ENCODE measurements around the gene CPVL.

The CPVL gene

DNA sequence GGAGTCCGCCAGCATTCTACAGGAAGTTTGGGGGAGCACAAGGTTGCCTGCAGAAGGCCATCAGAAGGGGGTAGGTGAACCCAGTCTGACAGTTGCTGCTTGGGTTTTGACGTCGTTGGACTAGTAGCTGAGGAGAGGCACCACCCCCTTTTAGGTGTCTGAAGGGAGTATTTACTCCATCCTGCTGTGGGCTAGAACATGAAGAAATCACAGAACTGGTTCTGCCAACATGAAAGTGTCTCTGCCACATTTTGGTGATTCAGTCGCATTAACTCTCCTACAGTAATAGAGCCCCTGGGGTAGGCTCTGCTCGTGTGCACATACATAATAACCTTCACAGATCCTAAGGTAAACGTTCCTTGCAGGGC is 187.4 kb downstream of the CPVL start:
- TF ChIP-seq, protein P1, sequence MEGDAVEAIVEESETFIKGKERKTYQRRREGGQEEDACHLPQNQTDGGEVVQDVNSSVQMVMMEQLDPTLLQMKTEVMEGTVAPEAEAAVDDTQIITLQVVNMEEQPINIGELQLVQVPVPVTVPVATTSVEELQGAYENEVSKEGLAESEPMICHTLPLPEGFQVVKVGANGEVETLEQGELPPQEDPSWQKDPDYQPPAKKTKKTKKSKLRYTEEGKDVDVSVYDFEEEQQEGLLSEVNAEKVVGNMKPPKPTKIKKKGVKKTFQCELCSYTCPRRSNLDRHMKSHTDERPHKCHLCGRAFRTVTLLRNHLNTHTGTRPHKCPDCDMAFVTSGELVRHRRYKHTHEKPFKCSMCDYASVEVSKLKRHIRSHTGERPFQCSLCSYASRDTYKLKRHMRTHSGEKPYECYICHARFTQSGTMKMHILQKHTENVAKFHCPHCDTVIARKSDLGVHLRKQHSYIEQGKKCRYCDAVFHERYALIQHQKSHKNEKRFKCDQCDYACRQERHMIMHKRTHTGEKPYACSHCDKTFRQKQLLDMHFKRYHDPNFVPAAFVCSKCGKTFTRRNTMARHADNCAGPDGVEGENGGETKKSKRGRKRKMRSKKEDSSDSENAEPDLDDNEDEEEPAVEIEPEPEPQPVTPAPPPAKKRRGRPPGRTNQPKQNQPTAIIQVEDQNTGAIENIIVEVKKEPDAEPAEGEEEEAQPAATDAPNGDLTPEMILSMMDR (IDR thresholded peaks at IDR 0.05; ENCODE audit: low read depth, low read length): no peak
- no peak for TF ChIP-seq EZH2phosphoT487 (IDR thresholded peaks at IDR 0.05; ENCODE audit: low read depth)
- H3K27me3 ChIP-seq (ENCODE audit: low read depth, low read length): peaks cover 8% of the 10 kb centered on the region; the same call in 1 of the 2 replicates

DNA sequence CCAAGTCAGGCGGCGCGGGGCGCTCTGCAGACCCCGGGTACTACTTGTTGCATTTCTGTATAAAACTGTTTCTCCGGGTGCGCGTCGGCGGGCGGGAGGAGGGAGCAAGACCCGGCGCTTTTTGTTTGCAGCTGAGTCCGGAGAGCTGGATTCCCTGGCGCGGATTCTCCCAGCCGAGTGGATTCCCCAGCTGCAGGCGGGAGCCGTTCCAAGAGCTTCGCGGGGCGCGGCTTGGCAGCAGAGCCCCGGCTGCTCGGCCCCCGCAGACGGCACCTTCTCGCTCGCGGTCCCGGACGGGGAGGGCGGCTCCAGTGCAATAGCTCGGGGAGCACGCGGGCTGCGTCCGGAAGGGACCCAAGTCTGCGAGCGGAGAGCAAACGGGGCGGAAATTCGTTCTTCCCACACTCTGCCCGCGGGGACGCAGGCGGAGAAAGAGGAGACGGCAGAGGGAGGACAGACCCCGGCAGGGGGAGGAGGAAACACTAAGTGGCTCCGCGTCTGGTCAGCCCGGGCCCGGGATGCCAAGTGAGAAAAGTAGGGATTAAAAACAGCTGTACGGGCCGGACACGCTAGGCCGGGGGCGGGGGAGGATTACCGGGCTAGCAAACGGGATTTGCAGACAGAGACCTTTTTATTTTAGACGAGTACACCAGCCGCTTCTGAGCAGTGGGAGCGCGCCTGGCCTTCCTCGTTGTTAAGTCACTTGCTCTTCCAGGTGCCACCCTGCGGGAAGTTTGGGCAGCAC is 187.9 kb downstream of the CPVL start, which contains the start of gene TRIL:
Gene TRIL (minus strand): TSS at position 96 of the 745 bp plus-strand sequence. CDS start 284 bp downstream, outside the sequence.
- no peaks in the 10 kb centered on the region for H3K79me2 ChIP-seq (ENCODE audit: low read length)
- no peak within 1 kb of the TSS for H3K4me3 ChIP-seq (ENCODE audit: low read length)
- H3K4me1 ChIP-seq (ENCODE audit: low read length): no peaks in the 10 kb centered on the region
- TF ChIP-seq, protein P1 (IDR thresholded peaks at IDR 0.05; ENCODE audit: low read depth, low read length): no peak
- TF ChIP-seq EZH2phosphoT487 (IDR thresholded peaks at IDR 0.05; ENCODE audit: low read depth): no peak
- H3K9ac ChIP-seq (ENCODE audit: low read length): no peak within 1 kb of the TSS
- no peak within 1 kb of the TSS for H3K4me2 ChIP-seq (ENCODE audit: low read length)
- no peaks in the 10 kb centered on the region for H3K36me3 ChIP-seq (replicated peaks; ENCODE audit: low read depth, low read length)
- no peak within 1 kb of the TSS for H3K27ac ChIP-seq (ENCODE audit: low read length)
- H4K20me1 ChIP-seq (ENCODE audit: insufficient read depth, low read length): no peaks in the 10 kb centered on the region
- H3K9me3 ChIP-seq (ENCODE audit: insufficient read depth, low read length): no peaks in the 10 kb centered on the region
- H2AFZ ChIP-seq (ENCODE audit: low read depth, low read length): no peak within 1 kb of the TSS
- peaks cover 8% of the 10 kb centered on the region; the same call in 1 of the 2 replicates for H3K27me3 ChIP-seq (ENCODE audit: low read depth, low read length)

More for the DNA sequence above, 187.4 kb downstream of the CPVL start:
- Histone ChIP-seq H3K27ac (ENCODE audit: low read length) (no peak overlapping the region), H3K79me2 (ENCODE audit: low read length) (no peaks in the 10 kb centered on the region), H3K36me3 (replicated peaks; ENCODE audit: low read depth, low read length) (no peaks in the 10 kb centered on the region), H3K9ac (ENCODE audit: low read length) (no peak overlapping the region), H3K9me3 (ENCODE audit: insufficient read depth, low read length) (no peaks in the 10 kb centered on the region), H3K4me3 (ENCODE audit: low read length) (no peak overlapping the region), H3K4me2 (ENCODE audit: low read length) (no peak overlapping the region), H4K20me1 (ENCODE audit: insufficient read depth, low read length) (no peaks in the 10 kb centered on the region), H2AFZ (ENCODE audit: low read depth, low read length) (no peak overlapping the region), H3K4me1 (ENCODE audit: low read length) (no peaks in the 10 kb centered on the region)

DNA sequence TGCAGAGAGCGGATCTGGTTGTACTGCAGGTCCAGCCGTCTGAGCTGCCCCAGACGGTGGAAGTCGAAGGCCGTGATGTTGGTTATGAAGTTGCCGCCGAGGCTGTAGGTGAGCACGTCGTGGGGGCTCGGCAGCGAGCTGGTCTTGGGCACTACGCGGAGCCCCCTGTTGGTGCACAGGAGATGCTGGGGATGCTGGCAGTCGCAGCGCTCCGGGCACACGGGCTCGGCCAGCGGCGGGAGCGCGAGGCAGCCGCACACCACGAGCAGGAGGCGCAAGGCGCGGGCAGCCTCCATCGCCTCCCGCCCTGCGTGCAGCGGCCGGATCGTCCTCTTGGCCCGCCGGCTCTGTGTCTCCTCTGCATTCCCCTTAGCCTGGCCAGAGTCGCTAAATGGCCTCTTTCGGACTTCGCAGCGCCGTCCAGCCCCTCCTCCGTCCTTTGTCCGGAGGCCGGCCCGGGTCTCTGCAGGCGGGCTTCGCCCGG is 188.5 kb downstream of the CPVL start:
- H3K79me2 ChIP-seq (ENCODE audit: low read length): no peaks in the 10 kb centered on the region
- no peak overlapping the region for H3K27ac ChIP-seq (ENCODE audit: low read length)
- no peak overlapping the region for H3K9ac ChIP-seq (ENCODE audit: low read length)
- H3K4me2 ChIP-seq (ENCODE audit: low read length): no peak overlapping the region
- no peak overlapping the region for H3K4me3 ChIP-seq (ENCODE audit: low read length)
- no peaks in the 10 kb centered on the region for H3K36me3 ChIP-seq (replicated peaks; ENCODE audit: low read depth, low read length)
- no peaks in the 10 kb centered on the region for H4K20me1 ChIP-seq (ENCODE audit: insufficient read depth, low read length)
- H3K9me3 ChIP-seq (ENCODE audit: insufficient read depth, low read length): no peaks in the 10 kb centered on the region
- no peak overlapping the region for H2AFZ ChIP-seq (ENCODE audit: low read depth, low read length)
- H3K27me3 ChIP-seq (ENCODE audit: low read depth, low read length): peaks cover 6% of the 10 kb centered on the region; the same call in 1 of the 2 replicates
- no peaks in the 10 kb centered on the region for H3K4me1 ChIP-seq (ENCODE audit: low read length)
- TF ChIP-seq, protein P1 (IDR thresholded peaks at IDR 0.05; ENCODE audit: low read depth, low read length): no peak
- no peak for TF ChIP-seq EZH2phosphoT487 (IDR thresholded peaks at IDR 0.05; ENCODE audit: low read depth)

DNA sequence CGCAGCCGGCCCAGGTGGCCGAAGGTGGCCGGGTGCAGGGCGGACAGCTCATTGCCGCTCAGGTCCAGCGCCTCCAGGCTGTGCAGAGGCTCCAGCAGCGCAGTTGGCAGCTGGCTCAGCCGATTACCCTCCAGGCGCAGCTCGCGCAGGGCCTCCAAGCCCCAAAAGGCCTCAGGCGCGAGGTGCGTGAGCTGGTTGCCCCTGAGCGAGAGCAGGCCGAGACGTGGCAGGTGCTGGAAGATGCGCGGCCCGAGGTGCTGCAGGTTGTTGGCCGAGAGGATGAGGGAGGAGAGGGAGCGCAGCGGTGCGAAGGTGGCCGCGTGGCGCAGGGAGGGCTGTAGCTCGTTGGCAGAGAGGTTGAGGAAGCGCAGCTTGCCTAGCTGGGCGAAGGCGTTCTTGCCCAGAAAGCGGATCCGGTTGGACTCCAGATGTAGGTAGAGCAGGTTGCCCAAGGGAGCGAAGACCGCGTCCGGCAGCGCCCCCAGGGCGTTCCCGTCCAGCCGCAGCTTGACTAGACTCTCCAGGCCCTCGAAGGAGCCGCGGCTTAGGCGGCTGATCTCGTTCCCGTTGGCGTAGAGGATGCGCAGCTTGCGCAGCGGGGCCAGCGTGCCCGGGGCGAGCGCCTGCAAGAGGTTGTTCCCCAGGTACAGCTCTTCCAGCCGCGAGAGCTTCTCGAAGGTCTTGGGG is 189.1 kb downstream of the CPVL start:
- H3K79me2 ChIP-seq (ENCODE audit: low read length): no peaks in the 10 kb centered on the region
- no peaks in the 10 kb centered on the region for H3K4me1 ChIP-seq (ENCODE audit: low read length)
- TF ChIP-seq EZH2phosphoT487 (IDR thresholded peaks at IDR 0.05; ENCODE audit: low read depth): no peak
- TF ChIP-seq, protein P1 (IDR thresholded peaks at IDR 0.05; ENCODE audit: low read depth, low read length): no peak
- no peaks in the 10 kb centered on the region for H4K20me1 ChIP-seq (ENCODE audit: insufficient read depth, low read length)
- H3K36me3 ChIP-seq (replicated peaks; ENCODE audit: low read depth, low read length): no peaks in the 10 kb centered on the region
- no peak overlapping the region for H3K4me3 ChIP-seq (ENCODE audit: low read length)
- no peak overlapping the region for H3K4me2 ChIP-seq (ENCODE audit: low read length)
- H3K9me3 ChIP-seq (ENCODE audit: insufficient read depth, low read length): no peaks in the 10 kb centered on the region
- no peak overlapping the region for H3K9ac ChIP-seq (ENCODE audit: low read length)
- H3K27me3 ChIP-seq (ENCODE audit: low read depth, low read length): peaks cover 4% of the 10 kb centered on the region; the same call in 1 of the 2 replicates
- H3K27ac ChIP-seq (ENCODE audit: low read length): no peak overlapping the region
- no peak overlapping the region for H2AFZ ChIP-seq (ENCODE audit: low read depth, low read length)

All from OCI-LY3 (cell line).